Muscle layer of colon (tissue), 2 donors: ENCODE measurements around the gene UBAC2.
"Not testable (repeated sequence)": the region's sequence is repeated elsewhere in the genome, so short reads cannot be mapped to it uniquely, and the experiment has no call there.

Experiments used
- H3K27ac ChIP-seq: one replicate; pipeline ENCODE4 v1.7.0; 2013; ENCODE audit warnings: low read depth, mild to moderate bottlenecking, low read length, moderate library complexity
- H3K27me3 ChIP-seq, 2 donors: one replicate each; pipeline ENCODE4 v1.7.0; 2013; ENCODE audit warnings: low read length in 2 of 2, mild to moderate bottlenecking in 2 of 2; ENCODE audit not compliant: insufficient read depth in 2 of 2, control insufficient read depth in 1 of 2
- H3K36me3 ChIP-seq: one replicate; pipeline ENCODE4 v1.7.0; 2013; ENCODE audit warnings: mild to moderate bottlenecking, low read length; ENCODE audit not compliant: insufficient read depth
- H3K4me1 ChIP-seq: one replicate; pipeline ENCODE4 v1.7.0; 2013; ENCODE audit warnings: mild to moderate bottlenecking, low read length; ENCODE audit not compliant: insufficient read depth
- H3K4me3 ChIP-seq, 2 donors: one replicate each; pipeline ENCODE4 v1.7.0; 2013; ENCODE audit warnings: low read length in 2 of 2, low read depth in 1 of 2, mild to moderate bottlenecking in 1 of 2, moderate library complexity in 1 of 2
- H3K9ac ChIP-seq: one replicate; pipeline ENCODE4 v1.7.0; 2013; ENCODE audit warnings: low read length
- H3K9me3 ChIP-seq: one replicate; pipeline ENCODE4 v1.7.0; 2013; ENCODE audit warnings: mild to moderate bottlenecking, low read length
- donor health status: abdominal sarcoma.
- donor health status: Adenocarcinoma of cecum.

UBAC2 gene

DNA sequence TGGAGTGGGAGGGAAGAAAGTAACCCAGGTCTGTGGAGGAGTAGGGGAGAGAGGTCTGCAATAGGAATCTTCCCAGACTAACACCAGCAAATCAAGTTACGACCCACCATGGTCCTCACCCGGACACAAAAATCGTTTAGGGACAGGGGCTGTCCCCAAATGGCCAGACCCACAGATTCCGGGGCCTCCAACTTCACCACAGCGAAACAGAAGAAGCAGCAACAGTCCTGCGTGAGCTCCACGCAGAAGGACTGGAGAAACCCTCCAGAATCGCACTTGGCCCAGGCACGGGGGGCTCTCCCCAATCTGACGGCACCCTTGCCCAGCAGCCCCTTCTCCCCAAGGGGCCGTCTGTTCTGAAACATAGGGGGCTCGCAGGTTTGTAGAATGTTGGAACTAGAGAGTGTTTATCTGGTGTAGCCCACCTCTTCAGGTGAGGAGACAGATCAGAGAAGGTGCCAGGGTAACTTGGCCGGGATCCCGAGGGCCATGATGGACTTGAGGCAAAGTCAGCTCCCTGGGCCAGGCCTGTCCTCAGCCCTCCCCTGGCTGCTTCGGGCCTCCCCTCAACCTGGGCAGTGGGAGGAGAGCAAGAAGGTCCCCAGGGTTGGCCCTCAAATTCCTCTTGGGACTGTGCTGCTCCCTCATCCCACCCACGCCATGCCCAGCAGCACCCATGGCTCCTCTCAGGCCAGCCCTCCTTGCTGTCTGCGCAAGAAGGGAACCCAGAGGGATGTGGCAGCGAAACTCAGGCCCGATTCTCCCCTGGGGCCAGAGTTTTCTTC, 189.1 kb downstream of the UBAC2 start:
- Histone ChIP-seq H3K27ac (no peak overlapping the region), H3K27me3 (no peaks in the 10 kb centered on the region), H3K4me3 (no peak overlapping the region), H3K36me3 (peaks cover 19% of the 10 kb centered on the region), H3K4me1 (no peaks in the 10 kb centered on the region), H3K9me3 (no peaks in the 10 kb centered on the region), H3K9ac (no peak overlapping the region)

DNA sequence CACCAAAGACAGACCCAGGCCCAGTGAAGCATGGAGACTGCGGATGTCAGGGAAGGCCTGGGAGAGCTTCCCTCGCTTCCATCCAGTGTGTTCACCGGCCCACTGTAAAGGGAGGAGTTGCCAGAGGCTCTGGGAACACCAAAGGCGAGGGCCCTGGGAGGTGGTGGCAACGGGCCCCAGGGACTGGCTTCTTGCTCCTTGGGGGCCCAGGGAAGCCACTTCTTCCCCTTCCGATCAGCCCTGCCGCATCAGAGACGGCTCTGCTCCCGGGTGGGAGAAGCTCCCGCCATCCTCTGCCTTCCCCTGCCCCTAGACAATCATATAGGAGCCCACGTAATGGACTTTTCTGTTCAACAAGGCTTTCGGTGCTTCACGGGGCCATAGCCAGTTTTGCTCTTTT, 189.9 kb downstream of the UBAC2 start:
- no peak overlapping the region for H3K9ac ChIP-seq
- peaks cover 19% of the 10 kb centered on the region for H3K36me3 ChIP-seq
- H3K27ac ChIP-seq, result no peak overlapping the region

DNA sequence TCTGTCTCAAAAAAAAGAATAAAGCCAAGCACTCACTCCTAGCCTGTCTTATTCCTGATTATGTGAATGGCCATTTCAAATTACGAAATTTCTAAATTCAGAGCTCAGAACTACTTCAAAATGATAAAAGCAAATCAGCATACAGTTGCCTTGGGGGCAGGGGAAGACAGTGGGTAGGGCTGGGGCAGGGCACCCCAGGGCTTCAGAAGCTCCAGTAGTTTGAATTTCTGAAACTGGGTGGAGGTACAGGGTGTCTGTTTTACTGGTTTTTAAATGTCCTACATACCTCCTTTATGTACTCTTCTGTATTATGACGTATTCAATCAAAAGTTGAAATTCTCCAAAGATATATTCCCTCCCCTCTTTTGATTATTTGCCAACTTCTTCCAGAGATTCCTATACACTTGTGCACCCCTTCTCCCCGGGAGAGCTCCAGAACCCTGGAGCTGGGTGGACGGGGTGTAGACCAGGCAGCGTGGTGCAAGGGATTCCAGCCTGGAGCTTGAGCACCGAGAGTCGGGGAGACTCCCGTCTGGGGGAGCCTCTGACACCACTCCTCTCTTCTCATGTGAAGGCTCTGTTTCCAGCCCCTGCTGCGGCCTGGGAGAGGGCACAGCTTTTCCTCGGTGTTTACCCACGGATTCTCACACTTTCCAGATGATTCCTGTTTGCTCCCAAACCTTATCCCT, 191.3 kb downstream of the UBAC2 start:
- no peak overlapping the region for H3K4me3 ChIP-seq
- no peaks in the 10 kb centered on the region for H3K27me3 ChIP-seq
- H3K9me3 ChIP-seq, result no peaks in the 10 kb centered on the region
- H3K9ac ChIP-seq, result no peak overlapping the region
- H3K4me1 ChIP-seq, result no peaks in the 10 kb centered on the region
- no peak overlapping the region for H3K27ac ChIP-seq
- peaks cover 13% of the 10 kb centered on the region for H3K36me3 ChIP-seq

More for the DNA sequence above, 189.9 kb downstream of the UBAC2 start:
- Histone ChIP-seq H3K4me1 (no peaks in the 10 kb centered on the region), H3K27me3 (no peaks in the 10 kb centered on the region), H3K9me3 (no peaks in the 10 kb centered on the region), H3K4me3 (no peak overlapping the region)

DNA sequence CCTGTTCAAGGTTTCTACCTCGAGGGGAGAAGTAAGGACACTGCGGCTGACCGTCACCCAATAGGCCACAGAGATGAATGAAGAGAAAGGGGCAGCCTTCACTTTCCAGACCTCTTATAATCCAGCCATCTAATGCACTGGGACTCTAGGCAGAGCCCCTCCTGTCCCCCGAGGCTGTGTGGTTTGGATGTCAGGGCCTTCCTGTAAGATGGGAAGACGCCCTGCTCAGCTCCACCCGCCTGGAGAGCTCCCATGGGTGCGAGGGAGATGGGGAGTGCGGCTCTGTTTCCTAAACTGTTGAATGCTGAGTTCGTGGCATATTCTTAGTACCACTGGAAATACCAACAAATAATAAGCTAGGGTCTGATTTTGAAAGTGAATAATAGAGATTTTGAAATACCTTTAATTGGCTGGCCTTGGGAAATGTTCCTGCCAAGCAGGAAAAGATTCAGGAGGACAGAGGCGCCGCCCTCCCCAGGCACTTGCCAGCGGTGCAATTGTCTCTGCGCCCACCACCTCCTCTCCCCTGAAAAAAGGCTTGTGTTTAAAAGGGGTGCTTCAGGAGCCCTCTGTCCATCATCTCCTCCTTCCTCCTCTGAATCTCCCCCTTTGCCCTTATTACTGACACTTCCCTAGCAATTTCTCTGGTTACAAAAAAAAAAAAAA, 191.9 kb downstream of the UBAC2 start:
- Histone ChIP-seq H3K27me3 (no peaks in the 10 kb centered on the region), H3K4me1 (no peaks in the 10 kb centered on the region), H3K9ac (no peak overlapping the region), H3K27ac (no peak overlapping the region), H3K4me3 (no peak overlapping the region), H3K36me3 (peaks cover 6% of the 10 kb centered on the region), H3K9me3 (no peaks in the 10 kb centered on the region)

DNA sequence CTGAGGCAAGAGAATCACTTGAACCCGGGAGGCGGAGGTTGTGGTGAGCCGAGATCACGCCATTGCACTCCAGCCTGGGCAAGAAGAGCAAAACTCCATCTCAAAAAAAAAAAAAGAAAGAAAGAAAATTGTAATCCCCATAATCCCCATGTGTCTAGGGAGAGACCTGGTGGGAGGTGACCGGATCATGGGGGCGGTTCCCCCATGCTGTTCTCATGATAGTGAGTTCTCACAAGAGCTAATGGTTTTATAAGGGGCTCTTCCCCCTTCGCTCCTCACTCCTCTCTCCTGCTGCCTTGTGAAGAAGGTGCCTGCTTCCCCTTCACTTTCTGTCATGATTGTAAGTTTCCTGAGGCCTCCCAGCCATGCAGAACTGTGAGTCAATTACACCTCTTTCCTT, 192.7 kb downstream of the UBAC2 start:
- H3K9ac ChIP-seq, H3K27ac ChIP-seq, H3K36me3 ChIP-seq, H3K4me3 ChIP-seq, H3K9me3 ChIP-seq, H3K4me1 ChIP-seq, H3K27me3 ChIP-seq: not testable (repeated sequence)

DNA sequence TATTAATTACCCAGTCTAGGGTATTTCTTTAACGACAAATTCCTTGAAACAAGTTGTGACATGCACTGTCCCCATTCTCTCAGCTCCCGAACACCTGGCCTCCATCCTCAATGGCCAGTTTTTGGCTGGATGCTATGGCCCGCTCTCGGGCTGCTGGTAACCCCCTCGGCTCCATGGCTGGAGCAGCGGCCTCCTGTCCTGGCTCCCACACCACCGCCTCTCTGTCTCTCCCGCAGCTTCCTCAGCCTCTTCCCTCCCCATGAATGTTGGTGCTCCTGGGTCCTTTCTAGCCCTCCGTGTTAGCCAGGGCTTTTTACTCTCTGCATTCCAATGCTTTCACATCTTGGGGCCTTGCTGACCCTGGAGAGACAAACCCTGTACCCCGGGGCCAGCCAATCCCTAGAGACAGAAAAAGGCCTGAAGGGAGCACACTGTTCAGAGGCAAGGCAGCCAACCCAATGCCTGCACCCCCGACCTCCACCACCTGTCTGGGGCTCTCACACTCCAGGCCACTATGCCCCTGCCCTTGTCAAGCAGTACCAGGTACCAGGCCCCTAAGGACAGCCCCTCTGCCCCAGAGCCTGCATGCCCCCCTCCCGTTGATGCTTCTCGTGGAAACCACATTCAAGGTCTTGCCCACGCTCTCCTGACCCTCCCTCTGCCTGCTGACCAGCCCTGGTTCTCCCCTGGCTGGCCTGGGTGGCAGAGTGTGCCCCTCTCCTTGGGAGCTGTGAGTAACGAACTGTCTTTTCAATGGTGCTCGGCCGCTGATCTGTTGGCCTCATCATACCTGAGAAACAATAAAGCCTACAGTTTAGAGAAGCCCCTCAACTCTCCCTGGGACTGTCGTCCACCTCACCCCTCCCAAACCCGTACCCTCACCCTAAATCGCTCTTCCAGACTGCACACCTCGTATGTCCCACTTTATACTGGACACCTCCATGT, 193.4 kb downstream of the UBAC2 start:
- no peak overlapping the region for H3K27ac ChIP-seq
- H3K4me1 ChIP-seq, result no peaks in the 10 kb centered on the region
- H3K36me3 ChIP-seq, result no peaks in the 10 kb centered on the region
- H3K4me3 ChIP-seq, result no peak overlapping the region
- no peaks in the 10 kb centered on the region for H3K27me3 ChIP-seq
- H3K9ac ChIP-seq, result no peak overlapping the region
- no peaks in the 10 kb centered on the region for H3K9me3 ChIP-seq

DNA sequence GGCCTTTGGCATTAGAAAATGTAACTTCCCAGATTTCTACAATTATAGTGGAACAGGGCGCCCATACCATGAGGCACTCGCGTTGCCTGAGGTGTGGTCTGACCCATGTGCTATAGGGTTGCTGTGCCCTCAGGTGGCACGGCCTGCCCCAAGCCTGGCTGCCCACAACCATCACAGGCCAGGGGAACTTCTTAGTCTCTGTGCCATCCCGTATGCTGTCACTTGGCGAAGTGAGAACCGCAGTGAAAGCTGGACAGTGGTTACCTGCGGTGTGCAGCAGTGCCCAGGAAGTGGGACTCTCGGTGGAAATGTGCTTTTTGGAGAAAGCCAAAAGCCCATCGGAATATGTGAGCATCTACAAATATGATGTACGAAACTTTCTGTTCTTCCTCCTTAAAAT, 194.8 kb downstream of the UBAC2 start:
- Histone ChIP-seq H3K36me3 (no peaks in the 10 kb centered on the region), H3K4me1 (no peaks in the 10 kb centered on the region), H3K9ac (no peak overlapping the region), H3K4me3 (no peak overlapping the region), H3K27me3 (no peaks in the 10 kb centered on the region), H3K9me3 (no peaks in the 10 kb centered on the region), H3K27ac (no peak overlapping the region)

DNA sequence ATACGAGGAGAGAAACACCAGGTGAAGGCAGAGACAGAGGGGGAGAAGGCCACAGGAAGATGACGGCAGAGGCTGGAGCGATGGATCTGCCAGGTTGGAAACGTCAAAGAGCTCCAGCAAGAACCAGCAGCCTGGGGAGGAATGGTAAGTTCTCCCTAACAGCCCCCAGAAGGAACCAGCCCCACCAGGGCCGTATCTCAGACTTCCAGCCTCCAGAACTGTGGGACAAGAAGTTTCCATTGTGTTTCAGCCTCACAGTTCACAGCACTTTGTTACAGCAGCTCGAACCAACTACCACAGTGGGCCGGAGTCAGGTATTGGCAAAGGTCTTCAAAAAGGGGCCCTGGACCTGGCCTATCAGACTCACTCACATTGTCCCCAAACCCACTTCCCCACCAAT, 195.8 kb downstream of the UBAC2 start:
- no peaks in the 10 kb centered on the region for H3K27me3 ChIP-seq
- no peak overlapping the region for H3K27ac ChIP-seq
- no peaks in the 10 kb centered on the region for H3K9me3 ChIP-seq
- H3K4me3 ChIP-seq, result no peak overlapping the region
- H3K36me3 ChIP-seq, result no peaks in the 10 kb centered on the region
- no peaks in the 10 kb centered on the region for H3K4me1 ChIP-seq
- H3K9ac ChIP-seq, result no peak overlapping the region

DNA sequence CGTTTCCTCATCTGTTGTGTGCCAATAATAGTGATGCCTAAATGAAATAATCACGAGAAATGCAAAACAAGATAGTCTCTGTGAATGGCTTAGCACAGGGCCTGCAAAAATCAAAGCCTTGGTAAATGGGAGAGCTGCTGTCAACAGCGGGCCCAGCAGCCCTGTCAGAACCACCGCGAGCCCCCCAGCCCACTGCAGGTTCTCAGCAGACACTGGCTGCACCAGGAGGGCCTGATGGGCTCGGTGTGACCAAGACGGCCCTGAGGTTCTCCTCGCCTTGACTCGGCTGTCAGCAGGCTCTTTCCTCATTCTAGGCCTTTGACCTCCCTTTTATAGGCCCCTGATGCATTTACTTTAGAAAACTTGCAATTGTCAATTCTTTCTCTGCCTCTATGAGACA, 197.4 kb downstream of the UBAC2 start:
- H3K9ac ChIP-seq, result no peak overlapping the region
- no peaks in the 10 kb centered on the region for H3K36me3 ChIP-seq
- no peak overlapping the region for H3K4me3 ChIP-seq
- H3K27ac ChIP-seq, result no peak overlapping the region
- no peaks in the 10 kb centered on the region for H3K4me1 ChIP-seq
- H3K9me3 ChIP-seq, result no peaks in the 10 kb centered on the region
- no peaks in the 10 kb centered on the region for H3K27me3 ChIP-seq

DNA sequence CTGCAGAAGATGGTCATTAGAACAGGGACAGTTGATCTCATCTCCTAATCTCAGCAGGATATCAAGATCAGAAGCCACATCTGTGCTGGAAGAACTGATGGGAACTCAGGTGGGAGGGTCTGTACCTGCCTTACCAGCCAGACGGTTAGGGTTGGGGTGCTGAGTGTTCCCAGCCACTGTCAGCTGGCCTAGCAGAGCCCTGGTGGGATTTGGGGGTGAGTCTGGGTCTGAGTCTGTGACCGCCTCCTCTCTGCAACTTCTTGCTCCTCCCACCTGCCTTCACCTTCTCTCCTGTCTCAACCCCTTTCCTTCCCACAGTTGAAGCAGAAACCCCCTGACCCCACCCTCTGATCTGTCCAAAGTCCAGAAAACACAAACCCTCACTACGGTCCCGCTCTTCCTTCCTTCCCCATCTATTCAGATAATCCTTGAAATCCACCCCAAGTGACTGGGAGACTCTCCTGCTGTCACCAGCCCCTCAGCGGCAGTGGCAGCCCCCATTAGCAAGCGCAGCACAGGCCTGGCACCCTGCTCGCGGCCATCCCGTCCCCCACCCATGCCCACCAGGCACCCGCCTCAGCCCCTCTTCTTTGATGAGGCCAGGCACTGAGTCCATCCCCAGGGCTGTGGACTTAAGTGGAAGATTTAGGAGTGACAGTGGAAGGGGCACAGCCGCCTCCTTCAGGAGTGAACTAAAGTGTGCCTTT, 198.4 kb downstream of the UBAC2 start:
- Histone ChIP-seq H3K9me3 (no peaks in the 10 kb centered on the region), H3K27me3 (no peaks in the 10 kb centered on the region), H3K9ac (no peak overlapping the region), H3K4me3 (no peak overlapping the region), H3K27ac (no peak overlapping the region), H3K4me1 (no peaks in the 10 kb centered on the region), H3K36me3 (no peaks in the 10 kb centered on the region)
